SK-N-MC (cell line): ENCODE data around the gene KCND2.

Experiments
- EZH2 ChIP-seq: fragments of 200-600 bp; sonication (generic); IDR thresholded peaks from one replicate; pipeline ENCODE4 v1.6.1; 2017; ENCODE audit warnings: antibody characterized with exemption
- POLR2AphosphoS5 ChIP-seq: IDR thresholded peaks from 2 replicates; pipeline ENCODE4 v1.6.1; 2012; ENCODE audit warnings: mild to moderate bottlenecking, low read depth, low read length, borderline replicate concordance

- TF ChIP-seq EZH2 (no peak), POLR2AphosphoS5 (no peak)
Measured at GRCh38 chr7:120785095-120785494, 512.1 kb downstream of the KCND2 start.
